Parathyroid adenoma (tissue), 2 donors: ENCODE results near the gene KLRG1.

Experiments used
- H2AFZ ChIP-seq: fragments of 300-600 bp; sonication (generic); one replicate; pipeline ENCODE4 v1.7.0; 2017; ENCODE audit warnings: antibody characterized with exemption, mild to moderate bottlenecking
- H3K27ac ChIP-seq: fragments of 300-600 bp; sonication (generic); one replicate; pipeline ENCODE4 v1.7.0; 2017
- H3K27me3 ChIP-seq: fragments of 300-600 bp; sonication (generic); one replicate; pipeline ENCODE4 v1.7.0; 2017; ENCODE audit warnings: low read length; ENCODE audit not compliant: control insufficient read depth, insufficient read depth
- H3K36me3 ChIP-seq: fragments of 300-600 bp; sonication (generic); one replicate; pipeline ENCODE4 v1.7.0; 2017; ENCODE audit warnings: low read length; ENCODE audit not compliant: control insufficient read depth, insufficient read depth
- H3K4me1 ChIP-seq: fragments of 300-600 bp; sonication (generic); one replicate; pipeline ENCODE4 v1.7.0; 2017; ENCODE audit warnings: control low read depth
- H3K4me2 ChIP-seq: fragments of 300-600 bp; sonication (generic); one replicate; pipeline ENCODE4 v1.7.0; 2017; ENCODE audit warnings: low read length
- H3K4me3 ChIP-seq: fragments of 300-600 bp; sonication (generic); one replicate; pipeline ENCODE4 v1.7.0; 2017; ENCODE audit warnings: low read depth, low read length
- H3K79me2 ChIP-seq: fragments of 300-600 bp; sonication (generic); one replicate; pipeline ENCODE4 v1.7.0; 2017; ENCODE audit warnings: control low read depth
- H3K9ac ChIP-seq: fragments of 300-600 bp; sonication (generic); one replicate; pipeline ENCODE4 v1.7.0; 2017; ENCODE audit warnings: mild to moderate bottlenecking
- H3K9me3 ChIP-seq: fragments of 300-600 bp; sonication (generic); one replicate; pipeline ENCODE4 v1.7.0; 2017; ENCODE audit warnings: low read length; ENCODE audit not compliant: control insufficient read depth
- TF ChIP-seq, protein P1 (sequence below): fragments of 300-600 bp; sonication (generic); IDR thresholded peaks from one replicate; pipeline ENCODE4 v1.7.0; 2017; ENCODE audit warnings: antibody characterized with exemption, mild to moderate bottlenecking
- donor health status: primary hyperparathyroidism.

Gene KLRG1

DNA sequence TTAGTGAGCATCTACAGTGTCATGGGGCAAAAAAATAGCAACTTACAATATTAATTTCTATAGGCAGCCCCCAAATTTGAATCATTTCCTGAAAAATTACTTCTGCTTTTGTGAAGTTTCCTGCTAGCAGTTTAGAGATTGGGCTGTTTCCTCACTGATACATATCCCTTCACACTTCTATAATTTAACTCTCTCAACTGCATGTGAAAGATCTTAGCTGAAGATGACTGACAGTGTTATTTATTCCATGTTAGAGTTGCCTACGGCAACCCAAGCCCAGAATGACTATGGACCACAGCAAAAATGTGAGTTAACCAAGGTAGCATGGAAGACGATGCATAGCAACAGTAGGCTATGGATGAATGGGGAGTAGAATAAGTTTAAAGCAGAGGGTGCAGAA lies at the start of gene KLRG1:
Gene KLRG1 (plus strand): TSS at position 134 of the 400 bp plus-strand sequence. CDS start 90 bp downstream, at position 224.
- Histone ChIP-seq H3K4me1 (no peaks in the 10 kb centered on the region), H2AFZ (no peak within 1 kb of the TSS), H3K27ac (no peak within 1 kb of the TSS), H3K4me2 (no peak within 1 kb of the TSS), H3K4me3 (no peak within 1 kb of the TSS), H3K36me3 (no peaks in the 10 kb centered on the region), H3K9ac (no peak within 1 kb of the TSS), H3K9me3 (no peaks in the 10 kb centered on the region), H3K79me2 (no peaks in the 10 kb centered on the region), H3K27me3 (no peaks in the 10 kb centered on the region)
- TF ChIP-seq, protein P1, sequence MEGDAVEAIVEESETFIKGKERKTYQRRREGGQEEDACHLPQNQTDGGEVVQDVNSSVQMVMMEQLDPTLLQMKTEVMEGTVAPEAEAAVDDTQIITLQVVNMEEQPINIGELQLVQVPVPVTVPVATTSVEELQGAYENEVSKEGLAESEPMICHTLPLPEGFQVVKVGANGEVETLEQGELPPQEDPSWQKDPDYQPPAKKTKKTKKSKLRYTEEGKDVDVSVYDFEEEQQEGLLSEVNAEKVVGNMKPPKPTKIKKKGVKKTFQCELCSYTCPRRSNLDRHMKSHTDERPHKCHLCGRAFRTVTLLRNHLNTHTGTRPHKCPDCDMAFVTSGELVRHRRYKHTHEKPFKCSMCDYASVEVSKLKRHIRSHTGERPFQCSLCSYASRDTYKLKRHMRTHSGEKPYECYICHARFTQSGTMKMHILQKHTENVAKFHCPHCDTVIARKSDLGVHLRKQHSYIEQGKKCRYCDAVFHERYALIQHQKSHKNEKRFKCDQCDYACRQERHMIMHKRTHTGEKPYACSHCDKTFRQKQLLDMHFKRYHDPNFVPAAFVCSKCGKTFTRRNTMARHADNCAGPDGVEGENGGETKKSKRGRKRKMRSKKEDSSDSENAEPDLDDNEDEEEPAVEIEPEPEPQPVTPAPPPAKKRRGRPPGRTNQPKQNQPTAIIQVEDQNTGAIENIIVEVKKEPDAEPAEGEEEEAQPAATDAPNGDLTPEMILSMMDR, result no peak

GRCh38 chr12:8941691-8942478 lies 47.5 kb upstream of the KLRG1 start:
- TF ChIP-seq, protein P1, result no peak
- no peak overlapping the region for H3K4me3 ChIP-seq
- no peaks in the 10 kb centered on the region for H3K27me3 ChIP-seq
- H3K36me3 ChIP-seq, result no peaks in the 10 kb centered on the region
- H3K4me2 ChIP-seq, result no peak overlapping the region
- no peak overlapping the region for H3K9ac ChIP-seq
- no peaks in the 10 kb centered on the region for H3K4me1 ChIP-seq
- no peak overlapping the region for H3K27ac ChIP-seq
- no peak overlapping the region for H2AFZ ChIP-seq
- H3K79me2 ChIP-seq, result no peaks in the 10 kb centered on the region
- no peaks in the 10 kb centered on the region for H3K9me3 ChIP-seq

GRCh38 chr12:8943565-8944186 lies 45.7 kb upstream of the KLRG1 start:
- Histone ChIP-seq H3K4me1 (no peaks in the 10 kb centered on the region), H3K4me3 (no peak overlapping the region), H3K79me2 (peaks cover 2% of the 10 kb centered on the region), H3K27me3 (no peaks in the 10 kb centered on the region), H3K36me3 (no peaks in the 10 kb centered on the region), H2AFZ (no peak overlapping the region), H3K9me3 (no peaks in the 10 kb centered on the region), H3K4me2 (no peak overlapping the region), H3K9ac (no peak overlapping the region), H3K27ac (no peak overlapping the region)
- TF ChIP-seq, protein P1, result no peak

GRCh38 chr12:8946733-8947132 lies 42.6 kb upstream of the KLRG1 start:
- no peak overlapping the region for H3K4me2 ChIP-seq
- no peak overlapping the region for H3K4me3 ChIP-seq
- H3K4me1 ChIP-seq, result no peaks in the 10 kb centered on the region
- no peaks in the 10 kb centered on the region for H3K36me3 ChIP-seq
- no peak overlapping the region for H2AFZ ChIP-seq
- H3K9me3 ChIP-seq, result no peaks in the 10 kb centered on the region
- TF ChIP-seq, protein P1, result no peak
- H3K9ac ChIP-seq, result no peak overlapping the region
- peaks cover 6% of the 10 kb centered on the region for H3K79me2 ChIP-seq
- no peaks in the 10 kb centered on the region for H3K27me3 ChIP-seq
- H3K27ac ChIP-seq, result no peak overlapping the region
